ENCODE results near the gene GPR68.

- TF ChIP-seq CTCF (IDR thresholded peaks at IDR 0.05; ENCODE audit: low read depth, low read length, poor library complexity, severe bottlenecking) (no peak), EZH2phosphoT487 (IDR thresholded peaks at IDR 0.05; ENCODE audit: borderline replicate concordance, low read length) (no peak)
Measured at GRCh38 chr14:91289464-91289863, 45.0 kb upstream of the GPR68 start.
